HPDE6-E6E7 (cell line): ENCODE data around the gene TMA16.
"Not testable (repeated sequence)": the region's sequence is repeated elsewhere in the genome, so short reads cannot be mapped to it uniquely, and the experiment has no call there.

Experiments
- DNase-seq: peaks from one replicate; pipeline ENCODE4 v3.0.0; 2011; ENCODE audit warnings: missing footprints; ENCODE audit errors: extremely low spot score

The TMA16 gene

DNA sequence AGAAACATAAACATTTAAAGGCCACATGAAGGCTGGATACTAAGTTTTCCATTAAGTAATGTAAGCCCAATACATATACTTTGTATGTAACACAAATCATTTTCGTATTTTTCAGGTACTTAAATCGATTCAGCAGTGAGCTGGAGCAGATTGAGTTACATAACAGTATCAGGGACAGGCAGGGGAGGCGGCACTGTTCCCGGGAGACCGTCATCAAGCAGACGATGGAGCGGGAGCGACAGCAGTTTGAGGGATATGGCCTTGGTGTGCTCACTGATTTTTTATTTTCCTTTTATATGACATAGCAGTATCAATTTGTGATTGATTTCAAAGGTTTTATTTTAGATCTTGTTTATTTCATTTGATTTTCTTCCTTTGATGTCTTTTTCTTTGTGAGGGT lies 20.7 kb downstream of the TMA16 start:
- DNase-seq: no peak

DNA sequence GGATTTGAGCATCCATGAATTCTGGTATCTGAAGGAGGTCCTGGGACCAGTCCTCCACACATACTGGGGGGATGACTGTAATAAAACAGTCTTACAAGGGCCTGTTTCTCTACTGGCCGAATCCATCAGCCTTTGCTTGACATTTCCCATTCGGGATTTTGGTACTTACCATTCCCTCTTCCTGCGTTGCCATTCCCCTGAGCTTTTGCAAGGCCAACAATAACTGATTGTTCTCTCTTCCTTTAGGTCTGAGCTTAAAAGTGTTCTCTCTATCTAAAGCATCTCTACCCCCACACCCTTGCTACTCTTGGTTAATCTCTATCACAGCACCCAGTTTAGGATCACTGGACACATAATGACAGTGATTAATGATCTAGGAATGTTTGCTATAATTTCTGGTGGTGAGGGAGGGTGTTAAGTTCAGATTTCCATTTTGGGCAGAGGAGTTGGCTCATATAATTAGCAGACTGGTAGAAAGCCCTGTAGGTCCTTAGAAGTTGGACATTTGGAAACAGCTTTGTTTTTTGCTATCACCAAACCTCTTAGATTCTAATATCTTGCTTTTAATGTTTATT lies 29.4 kb downstream of the TMA16 start:
- DNase-seq: no peak

DNA sequence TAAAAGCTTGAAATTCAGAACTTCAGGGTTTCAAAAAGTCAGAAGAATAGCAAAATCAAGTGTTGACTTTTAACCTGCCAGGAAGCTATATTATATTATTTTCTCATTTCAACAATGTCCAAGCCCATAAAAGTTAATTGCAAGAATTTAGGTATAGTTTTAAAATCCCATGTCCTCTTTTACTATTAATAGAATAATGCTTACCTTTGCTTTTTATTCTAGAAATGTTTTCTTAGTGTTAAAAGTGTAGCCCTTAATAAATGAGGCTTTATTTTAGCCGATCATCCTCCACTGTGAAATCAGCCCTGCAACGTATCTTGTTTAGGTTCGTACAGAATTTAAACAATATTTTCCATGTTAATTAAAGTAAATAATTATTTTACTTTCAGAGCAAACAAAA lies 31.5 kb downstream of the TMA16 start:
- DNase-seq: no peak

DNA sequence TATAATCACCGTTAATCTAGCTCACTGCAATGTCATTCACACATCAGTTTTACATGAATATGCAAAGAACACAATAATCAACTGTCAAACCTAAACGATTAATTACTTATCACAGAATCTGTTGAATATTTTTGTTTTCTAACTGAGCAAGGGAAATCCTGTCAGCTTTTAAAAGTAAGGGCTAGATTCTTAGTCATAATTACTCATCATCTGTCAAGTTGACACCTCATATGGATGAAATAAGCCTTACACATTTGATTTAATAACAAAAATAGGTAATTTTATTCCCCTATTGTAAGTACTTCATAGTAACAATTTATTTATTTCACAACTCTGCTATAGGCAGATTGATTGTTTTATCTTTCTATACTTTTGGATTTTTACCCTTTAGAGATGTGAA lies 32.7 kb downstream of the TMA16 start:
- DNase-seq: no peak

DNA sequence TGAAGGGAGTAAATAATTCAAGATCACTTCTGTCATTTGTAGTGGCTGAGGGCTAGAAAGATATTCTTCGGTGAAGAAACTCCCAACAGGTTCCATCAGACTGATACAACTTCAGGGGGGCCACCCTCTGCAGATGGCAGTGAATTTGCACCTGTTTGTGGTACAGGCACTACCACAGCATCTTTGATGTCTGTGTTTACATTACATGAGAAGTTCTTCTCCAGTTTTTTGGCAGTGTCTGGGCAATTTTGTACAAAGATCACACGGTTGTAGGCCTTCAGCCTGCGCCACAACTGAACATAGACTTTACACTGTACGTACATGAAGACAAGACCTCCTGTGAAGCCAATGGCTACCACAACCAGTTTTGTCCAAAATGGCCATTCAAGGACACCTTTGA lies 34.2 kb downstream of the TMA16 start:
- no peak for DNase-seq

DNA sequence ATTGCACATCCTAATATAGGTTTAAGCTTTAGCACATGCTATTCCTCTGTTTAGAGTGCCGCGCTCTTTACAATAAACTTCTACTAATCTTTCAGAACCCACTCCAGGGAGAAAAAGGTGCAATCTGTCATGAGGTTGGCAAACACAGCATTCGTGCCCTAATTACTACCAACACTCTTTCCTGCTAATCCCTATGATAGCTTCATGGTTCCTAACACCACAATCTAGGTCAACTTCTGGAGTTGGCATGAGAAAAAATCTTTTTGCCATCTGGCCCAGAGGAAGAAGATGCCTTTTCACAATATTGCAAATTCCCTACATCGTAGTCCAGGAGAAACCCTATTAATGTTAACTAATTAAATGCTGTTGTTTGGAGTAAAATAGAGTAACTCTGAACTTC lies 39.6 kb downstream of the TMA16 start:
- no peak for DNase-seq

DNA sequence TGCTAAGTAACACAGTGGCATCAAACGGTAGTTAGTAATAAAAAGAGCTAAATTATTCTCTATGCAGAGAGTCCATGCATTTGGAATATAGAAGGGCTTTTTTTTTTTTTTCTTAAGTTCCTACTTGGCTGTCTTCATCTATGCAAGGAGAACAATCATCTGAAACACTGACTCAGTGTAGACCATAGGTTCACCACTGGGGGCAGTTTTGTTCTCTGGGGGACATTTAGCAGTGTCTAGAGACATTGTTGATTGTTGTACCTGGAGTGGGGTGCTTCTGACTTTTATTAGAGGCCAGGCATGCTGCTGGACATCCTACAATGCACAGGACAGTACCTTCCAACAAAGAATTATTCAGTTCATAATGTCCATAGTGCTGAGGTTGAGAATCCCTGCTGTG lies 41.2 kb downstream of the TMA16 start:
- DNase-seq: no peak

DNA sequence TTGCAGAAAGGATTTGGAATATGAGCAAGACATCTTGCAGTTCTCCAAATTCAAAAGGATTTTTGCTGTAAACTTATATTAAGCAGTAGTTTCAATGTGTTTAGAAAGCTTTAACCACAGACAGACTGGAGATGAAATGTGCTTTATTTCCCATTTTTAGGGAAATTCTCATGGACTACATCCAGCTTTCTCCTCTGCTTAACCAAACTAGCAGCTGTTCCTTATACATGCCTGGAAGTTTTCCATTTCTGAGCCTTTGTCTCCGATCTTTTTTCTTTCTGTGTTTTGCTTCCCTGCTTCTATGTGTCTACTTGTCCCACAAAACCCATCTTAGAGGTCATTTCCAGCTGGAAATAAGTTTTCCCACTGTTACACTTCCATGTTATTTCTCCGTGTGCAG lies 41.6 kb downstream of the TMA16 start:
- DNase-seq: no peak

DNA sequence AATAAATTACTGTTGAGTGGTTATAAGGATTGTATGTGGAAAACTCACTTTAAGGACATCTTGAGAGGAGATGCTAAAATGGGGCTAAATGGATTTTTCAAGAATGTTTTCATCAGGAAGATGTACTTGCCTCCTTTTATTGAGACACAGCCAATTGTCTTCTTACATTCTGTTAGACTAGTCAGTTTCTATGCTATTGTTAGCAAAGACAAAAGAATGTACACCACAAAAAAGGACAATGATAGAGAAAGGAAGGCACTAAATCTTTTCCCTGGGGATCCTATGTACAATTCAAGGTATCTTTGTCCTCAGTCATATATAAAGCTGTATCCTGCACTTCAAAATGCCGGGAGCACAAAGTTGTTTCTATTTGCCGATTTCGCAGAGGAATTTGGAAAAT lies 42.6 kb downstream of the TMA16 start:
- DNase-seq: no peak

DNA sequence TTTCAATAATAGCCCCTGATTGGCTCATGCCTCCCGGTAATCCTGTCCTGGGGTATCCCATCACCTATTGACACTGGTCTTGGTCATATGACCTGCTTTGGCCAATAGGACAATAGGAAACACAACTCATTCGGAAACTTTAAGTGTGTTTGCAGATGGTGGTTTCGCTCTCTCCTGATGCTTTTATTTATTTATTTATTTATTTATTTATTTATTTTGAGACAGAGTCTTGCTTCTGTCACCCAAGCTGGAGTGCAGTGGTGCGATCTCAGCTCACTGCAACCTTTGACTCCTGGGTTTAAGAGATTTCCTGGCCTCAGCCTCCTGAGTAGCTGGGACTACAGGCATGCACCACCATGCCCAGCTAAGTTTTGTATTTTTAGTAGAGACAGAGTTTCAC lies 44.3 kb downstream of the TMA16 start:
- not testable (repeated sequence) for DNase-seq

DNA sequence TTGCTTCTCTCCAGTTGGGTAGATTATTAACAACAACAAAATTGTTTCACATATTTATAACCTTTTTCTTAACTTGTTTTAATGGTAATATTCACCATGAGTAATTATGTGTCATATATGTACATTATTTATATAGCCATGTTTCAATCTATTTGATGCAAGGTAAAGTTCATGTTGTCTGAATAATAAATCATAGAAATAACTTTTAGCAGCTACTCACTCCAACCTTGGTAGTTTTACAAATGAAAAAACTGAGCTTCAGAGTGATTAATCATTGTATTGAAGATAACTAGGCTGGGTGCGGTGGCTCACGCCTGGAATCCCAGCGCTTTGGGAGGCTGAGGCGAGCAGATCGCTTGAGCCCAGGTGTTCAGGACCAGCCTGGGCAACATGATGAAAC lies 46.0 kb downstream of the TMA16 start:
- DNase-seq: no peak

DNA sequence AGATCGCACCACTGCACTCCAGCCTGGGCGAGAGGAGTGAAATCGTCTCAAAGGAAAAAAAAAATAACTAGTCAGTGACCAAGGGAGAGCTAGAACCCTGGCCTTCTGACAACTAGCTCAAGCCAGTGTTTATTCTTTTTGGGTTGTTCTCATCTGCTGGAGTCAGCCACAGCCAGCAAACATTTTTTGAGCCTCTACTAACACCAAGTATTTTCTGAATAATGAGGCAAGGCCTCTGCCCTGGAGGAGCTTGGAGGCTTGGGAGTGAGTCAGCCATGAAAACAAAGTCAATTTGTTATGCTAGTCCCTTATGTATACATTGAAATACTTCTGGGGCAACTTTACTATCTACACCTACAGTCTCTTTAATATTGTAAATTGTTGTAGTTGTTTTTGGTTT lies 46.5 kb downstream of the TMA16 start:
- no peak for DNase-seq

DNA sequence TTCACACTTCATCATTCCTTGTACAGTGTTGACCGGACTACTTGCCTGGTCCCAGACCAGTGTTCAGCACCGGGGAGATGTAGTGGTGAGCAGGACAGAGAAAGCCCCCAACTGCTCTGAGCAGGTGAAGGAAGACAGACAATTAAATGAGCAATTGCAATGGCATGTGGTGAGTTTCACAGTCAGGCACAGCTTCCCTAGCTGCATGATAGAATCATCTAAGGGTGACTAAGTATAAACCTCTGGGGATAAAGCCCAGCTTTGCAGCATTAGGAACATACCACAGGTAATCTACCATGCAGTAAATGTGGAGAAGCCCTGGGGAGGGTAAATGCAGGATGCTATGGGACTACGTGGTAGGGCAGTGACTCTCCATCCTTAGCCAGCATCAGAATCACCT lies 47.8 kb downstream of the TMA16 start:
- DNase-seq: peak; percentile 36

DNA sequence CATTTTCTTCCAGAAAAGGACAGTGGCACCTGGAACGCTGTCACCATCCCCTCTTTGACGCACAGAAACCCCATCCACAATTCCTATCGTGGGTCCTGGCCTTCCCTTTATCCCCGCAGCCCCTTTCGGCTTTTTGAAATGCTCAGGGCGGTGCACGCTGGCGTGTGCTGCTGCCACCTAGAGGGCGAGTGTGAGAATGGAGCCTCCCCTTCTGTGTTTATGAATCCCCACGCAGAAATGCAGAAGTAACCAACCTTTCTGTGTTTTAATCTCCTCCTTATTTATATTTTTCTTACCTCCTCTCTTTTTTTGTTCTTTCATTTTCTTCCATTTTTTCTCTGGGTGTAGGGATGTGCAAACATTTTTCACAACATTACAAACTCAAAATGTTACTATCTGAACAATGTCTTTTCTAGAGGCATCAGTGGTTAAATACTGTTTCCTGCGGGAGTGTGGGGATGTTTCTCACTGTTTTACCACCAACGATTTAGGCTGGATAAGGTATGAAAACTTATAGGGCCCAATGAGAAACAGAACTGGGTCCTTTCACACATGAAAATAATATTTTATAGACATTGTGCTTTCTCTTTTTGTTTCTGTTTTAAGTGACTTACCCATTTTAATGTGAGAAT lies 50.0 kb downstream of the TMA16 start:
- peak; percentile 47 for DNase-seq

DNA sequence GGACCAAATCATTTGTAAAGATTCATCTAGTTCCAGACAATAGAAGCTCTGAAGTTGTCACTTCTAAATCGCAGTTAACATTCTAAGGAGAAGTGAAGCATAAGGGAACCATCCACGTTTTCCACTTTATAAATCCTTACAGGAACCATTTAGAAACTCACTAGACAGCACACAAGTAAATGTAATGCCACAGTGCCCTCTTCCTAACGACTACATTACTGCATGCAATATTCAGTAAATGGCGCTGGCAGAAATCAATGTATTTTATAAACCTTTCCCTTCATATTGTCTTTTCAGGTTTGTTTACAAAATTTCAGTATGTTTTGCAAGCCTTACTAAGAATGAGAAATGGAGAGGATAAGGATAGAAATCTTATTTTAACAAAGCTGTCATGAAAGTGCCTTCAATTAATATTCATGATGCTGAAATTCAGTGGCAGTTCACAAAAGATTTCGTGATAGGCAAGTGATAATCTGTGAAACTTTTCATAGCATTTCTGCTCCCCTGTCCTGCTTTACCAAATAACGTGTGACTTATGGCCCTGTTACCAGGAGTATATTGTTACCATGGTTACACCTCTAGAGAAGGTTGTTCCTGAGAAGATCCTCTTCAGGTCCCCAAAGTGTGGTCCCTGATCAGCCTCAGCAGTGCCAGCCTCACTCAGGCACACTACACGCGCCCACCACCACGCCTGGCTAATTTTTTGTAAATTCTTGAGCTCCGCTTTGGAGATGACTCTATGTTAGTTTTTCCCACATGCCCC lies 54.2 kb downstream of the TMA16 start:
- DNase-seq: no peak

DNA sequence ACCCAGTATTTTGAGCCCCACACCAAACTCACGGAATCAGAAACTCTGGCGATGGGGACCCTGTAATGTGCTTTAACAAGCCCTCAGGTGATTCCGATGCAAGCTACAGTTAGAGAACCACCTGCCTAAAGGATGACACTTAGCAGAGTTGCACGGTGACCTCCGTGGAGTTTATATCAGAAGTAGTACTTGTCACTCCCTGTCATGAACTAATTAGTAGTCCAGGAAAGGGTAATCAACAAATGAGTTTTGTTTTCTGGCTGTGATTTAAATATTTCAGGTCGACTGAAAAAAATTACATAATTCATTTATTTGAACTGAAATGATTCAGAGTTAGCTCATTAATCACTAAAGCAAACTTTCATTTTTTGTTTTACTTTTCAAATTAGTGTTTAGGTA lies 56.4 kb downstream of the TMA16 start:
- no peak for DNase-seq

DNA sequence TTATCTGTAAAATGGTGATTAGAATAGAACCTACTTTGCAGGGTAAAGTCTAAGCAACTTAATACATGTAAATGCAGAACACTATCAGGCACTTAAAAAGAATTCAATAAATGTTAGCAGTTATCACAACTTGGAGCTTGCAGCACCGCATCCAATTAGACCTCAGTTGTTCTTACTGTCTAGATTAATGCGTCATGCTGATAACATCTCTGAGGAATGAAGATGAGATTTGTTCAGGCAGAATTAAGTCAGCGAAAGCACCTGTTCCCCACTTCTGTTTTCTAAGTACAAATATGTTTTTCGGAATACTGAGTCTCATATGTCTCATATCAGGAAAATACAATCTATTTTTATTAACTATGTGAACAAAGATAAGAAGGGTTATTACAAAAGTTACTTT lies 58.7 kb downstream of the TMA16 start:
- DNase-seq: no peak

DNA sequence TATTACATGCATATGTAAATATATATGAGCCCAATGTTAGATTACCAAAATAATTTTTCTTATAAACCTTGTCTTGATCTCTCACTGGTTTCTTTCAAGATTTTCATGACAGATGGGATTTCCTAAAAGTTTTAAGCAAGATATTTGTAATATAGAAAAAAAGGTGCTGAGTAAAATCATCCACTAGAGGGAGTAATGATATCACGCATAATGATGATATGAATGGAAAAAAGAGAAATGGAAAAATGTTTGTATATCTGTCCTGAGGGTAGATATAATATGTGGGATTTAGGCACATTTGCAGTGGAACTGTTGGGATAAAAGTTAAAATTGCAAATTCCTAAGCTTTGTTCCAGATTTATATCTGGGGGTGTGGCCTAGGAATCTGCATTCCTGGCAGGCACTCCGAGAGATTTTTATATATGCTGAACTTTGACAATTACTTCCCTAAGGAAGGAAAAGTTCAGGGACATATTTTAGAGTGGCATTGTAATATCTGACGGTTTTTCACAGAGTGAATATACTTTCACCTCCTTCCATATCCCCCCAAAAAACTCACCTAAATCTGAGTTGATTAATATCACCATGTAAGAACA lies 60.5 kb downstream of the TMA16 start:
- DNase-seq: no peak

DNA sequence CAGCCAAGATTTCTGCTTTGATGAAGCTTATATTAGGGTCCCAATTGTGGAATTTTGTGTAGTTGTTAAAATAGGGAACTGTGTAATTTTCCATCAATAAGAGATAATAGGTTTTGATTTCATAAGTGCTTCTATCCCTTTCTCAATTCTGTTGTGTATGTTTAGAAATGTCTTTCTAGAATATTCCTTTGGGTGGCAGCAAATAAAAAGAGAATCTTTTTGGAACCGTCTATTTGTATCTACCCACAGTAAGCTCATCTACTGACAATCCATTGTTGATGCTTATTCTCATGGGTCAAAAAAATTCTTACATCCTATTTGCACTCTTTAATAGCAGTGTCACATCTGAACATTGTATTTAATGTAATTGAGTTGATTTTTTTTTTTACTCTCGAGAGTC lies 61.7 kb downstream of the TMA16 start:
- no peak for DNase-seq

DNA sequence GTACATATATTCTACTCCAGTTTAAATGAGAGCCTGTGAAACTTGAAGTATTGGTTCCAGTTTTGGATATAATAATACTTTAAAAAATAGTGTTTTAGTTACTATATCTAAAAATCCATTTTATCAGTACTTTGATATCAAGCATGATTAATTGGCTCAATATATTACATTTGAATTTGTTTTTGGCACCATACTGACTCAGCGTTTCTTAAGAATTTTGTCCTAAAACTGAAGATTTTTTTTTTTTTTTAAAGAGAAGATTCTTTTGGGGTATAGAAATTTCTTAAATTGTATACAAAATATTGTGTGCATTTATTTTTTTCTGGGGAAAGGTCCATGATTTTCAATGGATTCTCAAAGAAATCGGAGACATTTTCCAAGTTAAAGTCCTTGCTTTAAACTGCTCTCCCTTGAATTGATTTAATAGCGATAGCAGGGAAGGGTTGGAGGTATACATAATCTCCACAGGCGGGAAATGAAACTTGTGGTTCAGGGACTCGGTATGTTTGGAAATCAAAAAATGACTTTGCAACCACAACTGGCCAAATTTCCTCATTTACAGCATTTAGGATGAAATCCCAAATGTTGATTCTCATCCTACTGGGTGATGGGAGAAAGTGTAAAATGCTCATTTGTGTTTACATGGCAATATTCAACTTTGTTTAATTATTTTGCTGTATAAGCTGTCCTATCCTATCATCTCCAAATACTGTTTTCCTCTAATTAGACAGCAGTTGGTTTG lies 62.3 kb downstream of the TMA16 start:
- no peak for DNase-seq

DNA sequence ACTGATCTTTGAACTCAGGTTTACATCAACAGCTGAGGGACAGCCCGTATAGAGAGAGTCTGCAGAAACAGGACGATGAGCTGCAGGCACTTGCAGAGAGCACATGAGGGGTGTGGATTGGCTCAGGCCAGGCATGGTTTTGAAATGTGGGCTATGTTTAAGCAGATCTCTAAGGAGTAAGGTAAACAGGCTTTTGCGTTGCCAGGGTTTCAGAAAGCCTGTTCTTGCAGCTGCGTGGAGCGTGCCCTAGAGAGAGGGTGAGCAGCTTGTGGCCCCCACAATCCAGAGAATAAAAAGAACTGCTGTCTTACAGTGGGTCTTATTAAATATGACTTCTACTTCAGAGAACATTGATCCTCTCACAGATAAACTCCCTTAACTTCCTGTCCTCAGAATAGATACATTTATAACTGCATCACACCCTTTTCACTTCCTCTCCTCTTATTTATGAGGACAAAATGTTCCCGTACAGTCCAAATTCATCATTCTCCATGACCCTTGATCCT lies 64.1 kb downstream of the TMA16 start:
- DNase-seq: no peak

DNA sequence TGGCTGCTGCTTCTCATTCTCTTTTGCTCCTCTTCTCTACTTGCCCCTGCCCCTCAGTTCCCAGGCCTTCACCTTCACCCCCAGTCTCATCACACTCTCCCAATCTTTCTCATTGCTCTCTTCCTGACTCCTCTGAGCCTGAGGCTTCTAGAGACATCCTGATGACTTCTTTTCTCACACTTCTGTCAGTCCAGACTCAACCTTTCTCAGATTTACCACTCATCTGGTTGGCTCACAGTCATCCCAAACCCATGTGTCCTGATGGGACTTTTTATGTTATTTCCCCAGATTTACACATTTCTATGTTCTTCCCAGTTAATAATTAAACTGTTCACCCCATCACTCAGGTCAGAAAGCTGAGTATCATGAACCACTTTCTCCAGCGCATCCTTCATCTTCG lies 68.0 kb downstream of the TMA16 start:
- no peak for DNase-seq
